Daoy (cell line): ENCODE results near the gene CIB4. TPM values are rescaled to one million over a fixed set of nuclear protein-coding genes. Genes with fewer than 3 reads are reported as not detected.
A peak's percentile ranks its signal among the peaks of the same experiment; 100 is the strongest.

Experiments used
- DNase-seq: peaks from one replicate; pipeline ENCODE4 v3.0.0-alpha.2; 2015; ENCODE audit warnings: low read depth
- total RNA-seq: library from RNA; depleted of rRNA; stranded (reverse); fragments of >200 nt; shearing (Covaris generic); gene quantifications from 2 replicates; pipeline ENCODE4 v1.2.3, GENCODE V29; 2014

Gene CIB4
- total RNA-seq, 1 experiment from 2014 or later: not detected

GRCh38 chr2:26550276-26551015 is 90.7 kb downstream of the CIB4 start:
- DNase-seq: no peak

GRCh38 chr2:26542676-26543505 is 98.3 kb downstream of the CIB4 start:
- no peak for DNase-seq

- no peak for DNase-seq
Observed at GRCh38 chr2:26542194-26542455, 99.0 kb downstream of the CIB4 start.

- DNase-seq: peak; percentile 40
Observed at GRCh38 chr2:26541401-26542193, 99.6 kb downstream of the CIB4 start.

- DNase-seq: no peak
Observed at GRCh38 chr2:26540961-26541360, 100.2 kb downstream of the CIB4 start.

- DNase-seq: no peak
Observed at GRCh38 chr2:26540306-26540705, 100.9 kb downstream of the CIB4 start.

- DNase-seq: no peak
Observed at GRCh38 chr2:26537826-26538475, 103.2 kb downstream of the CIB4 start.

GRCh38 chr2:26537069-26537825 is 103.9 kb downstream of the CIB4 start:
- no peak for DNase-seq

GRCh38 chr2:26536371-26537068 is 104.6 kb downstream of the CIB4 start:
- no peak for DNase-seq

GRCh38 chr2:26535663-26536275 is 105.4 kb downstream of the CIB4 start:
- DNase-seq: no peak

GRCh38 chr2:26534865-26535662 is 106.1 kb downstream of the CIB4 start:
- no peak for DNase-seq

- no peak for DNase-seq
Observed at GRCh38 chr2:26534098-26534864, 106.9 kb downstream of the CIB4 start.

- DNase-seq: no peak
Observed at GRCh38 chr2:26533661-26534060, 107.5 kb downstream of the CIB4 start.

GRCh38 chr2:26532301-26533250 is 108.6 kb downstream of the CIB4 start:
- DNase-seq: no peak
